Measurements from ENCODE around the gene UBXN2A. TPM values are rescaled to one million over a fixed set of nuclear protein-coding genes. Genes with fewer than 3 reads are reported as not detected.

The UBXN2A gene
- total RNA-seq, 1 experiment from 2014 or later: 19.7 TPM

GRCh38 chr2:23904215-23904614, 36.0 kb upstream of the UBXN2A start:
- no peak overlapping the region for H3K56ac ChIP-seq (ENCODE audit: insufficient read length, low read depth, low read length)
- no peak overlapping the region for H2BK15ac ChIP-seq (ENCODE audit: low read depth, low read length)
- no peaks in the 10 kb centered on the region for H4K20me1 ChIP-seq (ENCODE audit: control insufficient read depth, insufficient read depth, insufficient read length)
- Mint-ChIP-seq H3K9me3 (peaks cover 0 to 2% of the 10 kb centered on the region in 2 experiments; a peak in 2 of 5 replicates), H3K27me3 (ENCODE audit: low read depth) (no peaks in the 10 kb centered on the region), H3K27ac (peak overlapping the region in 1 of 3 experiments; percentile 12; a peak in 2 of 7 replicates), H3K4me1 (peaks cover 9 to 10% of the 10 kb centered on the region in 2 experiments; a peak in 2 of 4 replicates), H3K4me3 (no peak overlapping the region), H3K36me3 (ENCODE audit: insufficient read depth in 1 of 3, low read depth in 3 of 3) (peaks cover 0 to 4% (median 0%) of the 10 kb centered on the region in 3 experiments; a peak in 2 of 7 replicates)
- H4K5ac ChIP-seq (ENCODE audit: insufficient read length, low read depth, low read length): no peak overlapping the region
- no peak overlapping the region for H3T11ph ChIP-seq (ENCODE audit: low read length)
- H3K9me3 ChIP-seq (ENCODE audit: control insufficient read depth, low read depth, low read length): no peaks in the 10 kb centered on the region
- H3K23me2 ChIP-seq (ENCODE audit: insufficient read length, low read depth, low read length, poor library complexity, severe bottlenecking): no peaks in the 10 kb centered on the region
- H2AFZ ChIP-seq (ENCODE audit: low read length): no peak overlapping the region
- H2BK20ac ChIP-seq (ENCODE audit: low read depth, low read length, poor library complexity, severe bottlenecking): no peak overlapping the region
- no peak overlapping the region for H3K9ac ChIP-seq (ENCODE audit: extremely low read depth, insufficient read length, low read length)
- no CpG with 5 or more reads among the region's 1 CpG for WGBS (ENCODE audit: extremely low coverage, insufficient read length, low lambda C conversion rate)
- H4K8ac ChIP-seq (replicated peaks; ENCODE audit: insufficient read length, low read depth, low read length): no peak overlapping the region
- no peak overlapping the region for H3K4ac ChIP-seq (ENCODE audit: low read depth, low read length)
- H2BK12ac ChIP-seq (ENCODE audit: insufficient read length, low read depth, low read length): no peak overlapping the region
- no peaks in the 10 kb centered on the region for H3K79me1 ChIP-seq (ENCODE audit: insufficient read depth, low read depth, low read length, poor library complexity, severe bottlenecking)
- no peak overlapping the region for H3K14ac ChIP-seq (ENCODE audit: insufficient read depth, low read length)
- no peak overlapping the region for H4K91ac ChIP-seq (ENCODE audit: insufficient read length, low read depth, low read length)
- H2AK5ac ChIP-seq (ENCODE audit: insufficient read length, low read length): no peak overlapping the region
- DNase-seq: no peak
- H3K18ac ChIP-seq (ENCODE audit: insufficient read length, low read depth, low read length): no peak overlapping the region
- no peaks in the 10 kb centered on the region for H3K79me2 ChIP-seq (ENCODE audit: insufficient read depth, low read length)
- H3K4me2 ChIP-seq (ENCODE audit: insufficient read depth, insufficient read length, low read length): no peak overlapping the region
- no peak overlapping the region for H3K23ac ChIP-seq (ENCODE audit: insufficient read length, low read depth, low read length)
- H3K4me1 ChIP-seq (ENCODE audit: insufficient read depth, low read length): no peaks in the 10 kb centered on the region
- no peak overlapping the region for H3K27ac ChIP-seq (ENCODE audit: insufficient read length, low read depth, low read length)
- no peaks in the 10 kb centered on the region for H3K27me3 ChIP-seq (ENCODE audit: insufficient read depth, low read length)
- no peak for TF ChIP-seq CTCF (conservative IDR thresholded peaks at IDR 0.05)
- no peak overlapping the region for H2BK120ac ChIP-seq (ENCODE audit: low read depth, low read length, poor library complexity, severe bottlenecking)
- no peak overlapping the region for H2BK5ac ChIP-seq (ENCODE audit: insufficient read length, low read length)
